IMR-90 (cell line): ENCODE measurements around the gene UPF1.

Source experiments
- BHLHE40 ChIP-seq: fragments of 150-350 bp; IDR thresholded peaks from 2 replicates; pipeline ENCODE4 v1.6.1; 2016; ENCODE audit warnings: mild to moderate bottlenecking, low read depth, low read length
- CHD1 ChIP-seq: IDR thresholded peaks from 2 replicates; pipeline ENCODE4 v1.6.1; 2012; ENCODE audit warnings: low read depth, low read length, improper control_type of control experiment
- CTCF ChIP-seq: conservative IDR thresholded peaks from 2 replicates; pipeline ENCODE4 v1.5.1; 2012; ENCODE audit warnings: mild to moderate bottlenecking, low read depth, low read length, improper control_type of control experiment
- ELK1 ChIP-seq: fragments of 150-350 bp; IDR thresholded peaks from 2 replicates; pipeline ENCODE4 v1.6.1; 2016; ENCODE audit warnings: low read depth, mild to moderate bottlenecking, low read length, moderate library complexity, borderline replicate concordance
- FOS ChIP-seq: fragments of 150-350 bp; IDR thresholded peaks from 2 replicates; pipeline ENCODE4 v1.6.1; 2016; ENCODE audit warnings: low read depth, low read length
- MAFK ChIP-seq: IDR thresholded peaks from 2 replicates; pipeline ENCODE4 v1.6.1; 2012; ENCODE audit warnings: low read depth, low read length, improper control_type of control experiment
- MAZ ChIP-seq: IDR thresholded peaks from 2 replicates; pipeline ENCODE4 v1.6.1; 2012; ENCODE audit warnings: low read depth, mild to moderate bottlenecking, low read length, improper control_type of control experiment, moderate library complexity, borderline replicate concordance
- NFE2L2 ChIP-seq: fragments of 150-350 bp; IDR thresholded peaks from 2 replicates; pipeline ENCODE4 v1.6.1; 2016; ENCODE audit warnings: low read depth, mild to moderate bottlenecking, low read length
- POLR2A ChIP-seq: IDR thresholded peaks from 2 replicates; pipeline ENCODE4 v1.6.1; 2012; ENCODE audit warnings: mild to moderate bottlenecking, low read depth, low read length
- RAD21 ChIP-seq: IDR thresholded peaks from 2 replicates; pipeline ENCODE4 v1.6.1; 2012; ENCODE audit warnings: low read length, improper control_type of control experiment
- RCOR1 ChIP-seq: IDR thresholded peaks from 2 replicates; pipeline ENCODE4 v1.6.1; 2012; ENCODE audit warnings: mild to moderate bottlenecking, low read length, improper control_type of control experiment; ENCODE audit not compliant: insufficient replicate concordance
- RFX5 ChIP-seq: IDR thresholded peaks from 2 replicates; pipeline ENCODE4 v1.8.0; 2012; ENCODE audit warnings: low read depth, mild to moderate bottlenecking, low read length, moderate library complexity
- SMC3 ChIP-seq: fragments of 150-350 bp; IDR thresholded peaks from 2 replicates; pipeline ENCODE4 v1.6.1; 2016; ENCODE audit warnings: low read depth, mild to moderate bottlenecking, antibody characterized with exemption, low read length, moderate library complexity
- USF2 ChIP-seq: fragments of 150-350 bp; IDR thresholded peaks from 2 replicates; pipeline ENCODE4 v1.6.1; 2017; ENCODE audit warnings: mild to moderate bottlenecking, antibody characterized with exemption, low read length, low read depth

GRCh38 chr19:18886972-18887371 is 55.2 kb downstream of the UPF1 start:
- TF ChIP-seq RFX5 (no peak), CTCF (no peak), POLR2A (no peak), SMC3 (no peak), CHD1 (no peak), RCOR1 (no peak), MAZ (no peak), RAD21 (no peak), BHLHE40 (no peak), USF2 (no peak), ELK1 (no peak), MAFK (no peak), FOS (no peak), NFE2L2 (no peak)
